Astrocyte (in vitro differentiated cells and primary cell): Measurements from ENCODE around the gene TLR1.

Source experiments
- EZH2 ChIP-seq: IDR thresholded peaks from 2 replicates; pipeline ENCODE4 v1.6.1; 2012; ENCODE audit warnings: mild to moderate bottlenecking, low read length, inconsistent platforms; ENCODE audit not compliant: insufficient read depth
- TF ChIP-seq, protein P1 (sequence below): IDR thresholded peaks from 2 replicates; pipeline ENCODE4 v1.5.1; 2011; ENCODE audit warnings: low read depth, mild to moderate bottlenecking, inconsistent platforms, low read length, moderate library complexity; ENCODE audit not compliant: insufficient read depth

DNA sequence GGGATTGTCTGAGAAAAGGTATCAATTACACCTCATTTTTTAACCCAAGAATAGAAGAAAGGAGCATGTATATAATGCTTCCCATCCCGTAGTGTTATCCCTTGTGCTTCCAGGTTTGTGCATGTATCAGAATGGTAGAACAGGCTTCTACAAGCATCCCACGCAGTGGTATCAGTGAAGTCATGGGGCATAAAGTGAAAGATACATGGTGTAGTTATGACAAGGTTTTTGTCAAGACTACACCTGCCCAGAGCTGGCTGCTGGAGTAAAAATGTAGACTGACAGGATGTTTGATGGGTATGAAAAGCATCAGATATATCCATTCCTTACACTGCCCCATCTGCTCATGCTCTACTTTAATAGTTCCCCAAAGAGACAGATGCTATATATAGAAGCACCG lies 9.5 kb downstream of the TLR1 start:
- TF ChIP-seq, protein P1, sequence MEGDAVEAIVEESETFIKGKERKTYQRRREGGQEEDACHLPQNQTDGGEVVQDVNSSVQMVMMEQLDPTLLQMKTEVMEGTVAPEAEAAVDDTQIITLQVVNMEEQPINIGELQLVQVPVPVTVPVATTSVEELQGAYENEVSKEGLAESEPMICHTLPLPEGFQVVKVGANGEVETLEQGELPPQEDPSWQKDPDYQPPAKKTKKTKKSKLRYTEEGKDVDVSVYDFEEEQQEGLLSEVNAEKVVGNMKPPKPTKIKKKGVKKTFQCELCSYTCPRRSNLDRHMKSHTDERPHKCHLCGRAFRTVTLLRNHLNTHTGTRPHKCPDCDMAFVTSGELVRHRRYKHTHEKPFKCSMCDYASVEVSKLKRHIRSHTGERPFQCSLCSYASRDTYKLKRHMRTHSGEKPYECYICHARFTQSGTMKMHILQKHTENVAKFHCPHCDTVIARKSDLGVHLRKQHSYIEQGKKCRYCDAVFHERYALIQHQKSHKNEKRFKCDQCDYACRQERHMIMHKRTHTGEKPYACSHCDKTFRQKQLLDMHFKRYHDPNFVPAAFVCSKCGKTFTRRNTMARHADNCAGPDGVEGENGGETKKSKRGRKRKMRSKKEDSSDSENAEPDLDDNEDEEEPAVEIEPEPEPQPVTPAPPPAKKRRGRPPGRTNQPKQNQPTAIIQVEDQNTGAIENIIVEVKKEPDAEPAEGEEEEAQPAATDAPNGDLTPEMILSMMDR = no peak
- TF ChIP-seq EZH2 = no peak
